GM18499 (cell line): ENCODE results near the gene OMP.

ENCODE experiments used
- ATAC-seq: cut with Tn5 transposase; IDR thresholded peaks from one replicate; pipeline ENCODE4 v1.9.1; 2021; ENCODE audit warnings: moderate number of reproducible peaks; ENCODE audit not compliant: insufficient read depth, unreplicated experiment

The OMP gene

GRCh38 chr11:77100166-77101042, 2.2 kb upstream of the OMP start:
- no peak for ATAC-seq

GRCh38 chr11:77101043-77101537, 1.6 kb upstream of the OMP start:
- no peak for ATAC-seq

- no peak for ATAC-seq
These were observed 679 bp downstream of the OMP start for GRCh38 chr11:77103319-77103718.

GRCh38 chr11:77104727-77105126, 2.1 kb downstream of the OMP start:
- ATAC-seq, result no peak

- no peak for ATAC-seq
These were observed 3.7 kb downstream of the OMP start for GRCh38 chr11:77106321-77106720.

GRCh38 chr11:77106759-77107158, 4.1 kb downstream of the OMP start:
- no peak for ATAC-seq

- ATAC-seq, result no peak
These were observed 5.3 kb downstream of the OMP start for GRCh38 chr11:77107950-77108349.

GRCh38 chr11:77108436-77108835, 5.8 kb downstream of the OMP start:
- ATAC-seq, result no peak

- no peak for ATAC-seq
These were observed 6.8 kb downstream of the OMP start for GRCh38 chr11:77109236-77110019.

- ATAC-seq, result no peak
These were observed 8.2 kb downstream of the OMP start for GRCh38 chr11:77110836-77111235.

- no peak for ATAC-seq
These were observed 8.6 kb downstream of the OMP start for GRCh38 chr11:77111277-77111676.

GRCh38 chr11:77111946-77112345, 9.3 kb downstream of the OMP start:
- no peak for ATAC-seq

GRCh38 chr11:77112641-77113381, 10.2 kb downstream of the OMP start:
- no peak for ATAC-seq

GRCh38 chr11:77113382-77114088, 10.9 kb downstream of the OMP start:
- no peak for ATAC-seq

- no peak for ATAC-seq
These were observed 11.4 kb downstream of the OMP start for GRCh38 chr11:77114089-77114463.

GRCh38 chr11:77115181-77115611, 12.6 kb downstream of the OMP start:
- no peak for ATAC-seq

GRCh38 chr11:77115956-77116355, 13.3 kb downstream of the OMP start:
- ATAC-seq, result no peak

GRCh38 chr11:77117492-77117891, 14.9 kb downstream of the OMP start:
- no peak for ATAC-seq

- no peak for ATAC-seq
These were observed 15.4 kb downstream of the OMP start for GRCh38 chr11:77118086-77118485.

- no peak for ATAC-seq
These were observed 16.3 kb downstream of the OMP start for GRCh38 chr11:77118971-77119370.
